H1 (cell line): ENCODE results near the gene C3orf85. TPM values are rescaled to one million over a fixed set of nuclear protein-coding genes. Genes with fewer than 3 reads are reported as not detected.
A peak's percentile ranks its signal among the peaks of the same experiment; 100 is the strongest.

Experiments used
- CTCF ChIA-PET: fragments of 300-600 bp; sonication (Branson Sonifier 250); formaldehyde crosslinking; loops from one replicate; lab custom pipeline; 2021; ENCODE audit not compliant: partially characterized antibody; lab: Charles Lee
- POLR2A ChIA-PET: fragments of 300-600 bp; sonication (Branson Sonifier 250); formaldehyde crosslinking; loops from one replicate; lab custom pipeline; 2021; ENCODE audit warnings: inconsistent platforms; ENCODE audit not compliant: partially characterized antibody; lab: Charles Lee
- DNase-seq, 2 experiments: peaks; one replicate each; pipeline versions ENCODE4 v3.0.0 to v3.0.0-alpha.2; 2010 to 2022; ENCODE audit warnings: low spot score in 2 of 2, low read depth in 1 of 2, mixed read lengths in 1 of 2
- FAIRE-seq: peaks from 2 replicates; lab custom pipeline; 2011; peaks lifted over from hg19 to GRCh38; lab: Jason Lieb, UNC
- H2AFZ ChIP-seq: 2 replicates; pipeline ENCODE4 v1.8.1; 2012; ENCODE audit warnings: low read length, inconsistent platforms
- H2AK5ac ChIP-seq: 2 replicates; pipeline ENCODE4 v1.6.1; 2013; ENCODE audit warnings: low read depth, low read length
- H2BK120ac ChIP-seq: replicated peaks from 2 replicates; pipeline ENCODE3; 2013; ENCODE audit warnings: low read depth, low read length, inconsistent platforms
- H2BK12ac ChIP-seq: 2 replicates; pipeline ENCODE4 v1.6.1; 2013; ENCODE audit warnings: low read depth, low read length
- H2BK15ac ChIP-seq: 2 replicates; pipeline ENCODE4 v1.6.1; 2013; ENCODE audit warnings: low read length
- H2BK20ac ChIP-seq: 2 replicates; pipeline ENCODE4 v1.6.1; 2013; ENCODE audit warnings: low read length
- H2BK5ac ChIP-seq: 2 replicates; pipeline ENCODE4 v1.6.1; 2013; ENCODE audit warnings: low read depth, low read length
- H3K14ac ChIP-seq: 2 replicates; pipeline ENCODE4 v1.6.1; 2013; ENCODE audit warnings: inconsistent platforms; ENCODE audit not compliant: insufficient read length
- H3K18ac ChIP-seq: 2 replicates; pipeline ENCODE4 v1.6.1; 2013; ENCODE audit warnings: low read length; ENCODE audit errors: extremely low read depth
- H3K23ac ChIP-seq: 2 replicates; pipeline ENCODE4 v1.6.1; 2013; ENCODE audit warnings: inconsistent platforms; ENCODE audit not compliant: insufficient read length
- H3K23me2 ChIP-seq: 2 replicates; pipeline ENCODE4 v1.6.1; 2013; ENCODE audit warnings: low read depth, low read length
- H3K27ac ChIP-seq: 2 replicates; pipeline ENCODE4 v1.6.1; 2011; ENCODE audit warnings: low read depth, low read length, inconsistent platforms
- H3K27me3 ChIP-seq, 4 experiments: replicated peaks in 1 of 4; 1 replicate in 1 of 4; 2 replicates in 3 of 4; pipeline versions ENCODE4 v1.6.1 to v1.8.1; 2011 to 2013; ENCODE audit warnings: low read length in 3 of 4, mild to moderate bottlenecking in 3 of 4, inconsistent platforms in 2 of 4, mixed read lengths in 2 of 4, moderate library complexity in 1 of 4; ENCODE audit not compliant: control insufficient read depth in 3 of 4, insufficient read depth in 3 of 4; ENCODE audit errors: extremely low read depth in 1 of 4
- H3K36me3 ChIP-seq, 4 experiments: 2 replicates each; pipeline versions ENCODE4 v1.6.1 to v1.8.1; 2011 to 2013; ENCODE audit warnings: mild to moderate bottlenecking in 4 of 4, low read length in 3 of 4, moderate library complexity in 2 of 4, control low read depth in 1 of 4, inconsistent platforms in 1 of 4; ENCODE audit not compliant: insufficient read depth in 4 of 4, control insufficient read depth in 2 of 4
- H3K4ac ChIP-seq: replicated peaks from 2 replicates; pipeline ENCODE3; 2013; ENCODE audit warnings: low read length, low read depth, mixed read lengths, inconsistent platforms; ENCODE audit not compliant: insufficient read length
- H3K4me1 ChIP-seq, 4 experiments: replicated peaks in 1 of 4; 1 replicate in 1 of 4; 2 replicates in 3 of 4; pipeline versions ENCODE4 v1.6.1 to v1.8.1; 2011 to 2013; ENCODE audit warnings: low read length in 3 of 4, inconsistent platforms in 2 of 4, mixed read lengths in 1 of 4; ENCODE audit not compliant: insufficient read depth in 4 of 4, control insufficient read depth in 3 of 4
- H3K4me2 ChIP-seq, 2 experiments: 2 replicates each; pipeline versions ENCODE4 v1.6.1 to v1.8.1; 2011 to 2013; ENCODE audit warnings: low read depth in 2 of 2, low read length in 2 of 2, control low read depth in 1 of 2, inconsistent platforms in 1 of 2, mild to moderate bottlenecking in 1 of 2; ENCODE audit not compliant: insufficient read depth in 1 of 2
- H3K4me3 ChIP-seq, 4 experiments: fragments of 200-600, 300-600 bp in 1 of 4; sonication (generic), shearing (Covaris generic), sonication (Bioruptor Twin) in 1 of 4; 2 replicates each; pipeline versions ENCODE4 v1.5.1 to v1.8.1; 2011 to 2016; ENCODE audit warnings: low read length in 4 of 4, low read depth in 3 of 4, control low read depth in 2 of 4, inconsistent platforms in 2 of 4, mild to moderate bottlenecking in 2 of 4, mixed read lengths in 1 of 4, moderate library complexity in 1 of 4; ENCODE audit not compliant: insufficient read depth in 2 of 4; ENCODE audit errors: extremely low read depth in 1 of 4
- H3K56ac ChIP-seq: replicated peaks from 2 replicates; pipeline ENCODE3; 2013; ENCODE audit warnings: low read depth, mild to moderate bottlenecking, mixed read lengths, low read length, inconsistent platforms; ENCODE audit not compliant: insufficient read length
- H3K79me1 ChIP-seq: 2 replicates; pipeline ENCODE4 v1.6.1; 2013; ENCODE audit warnings: low read depth, low read length, control low read depth
- H3K79me2 ChIP-seq, 2 experiments: 2 replicates each; pipeline versions ENCODE4 v1.6.1 to v1.8.1; 2012 to 2013; ENCODE audit warnings: low read length in 2 of 2, mild to moderate bottlenecking in 2 of 2, inconsistent platforms in 1 of 2; ENCODE audit not compliant: insufficient read depth in 2 of 2, control insufficient read depth in 1 of 2
- H3K9ac ChIP-seq, 4 experiments: replicated peaks in 1 of 4; 1 replicate in 1 of 4; 2 replicates in 3 of 4; pipeline versions ENCODE4 v1.6.1 to v1.8.1; 2011 to 2013; ENCODE audit warnings: low read depth in 3 of 4, low read length in 3 of 4, control low read depth in 2 of 4, mild to moderate bottlenecking in 2 of 4, moderate library complexity in 2 of 4, inconsistent platforms in 1 of 4; ENCODE audit errors: extremely low read depth in 1 of 4
- H3K9me3 ChIP-seq, 2 experiments: 2 replicates each; pipeline versions ENCODE4 v1.6.1 to v1.8.1; 2012 to 2013; ENCODE audit warnings: mild to moderate bottlenecking in 2 of 2, moderate library complexity in 2 of 2, control low read depth in 1 of 2, inconsistent platforms in 1 of 2, low read depth in 1 of 2, low read length in 1 of 2, mixed read lengths in 1 of 2; ENCODE audit not compliant: insufficient read depth in 2 of 2
- H4K20me1 ChIP-seq, 2 experiments: replicated peaks in 1 of 2; 2 replicates each; pipeline versions ENCODE3 to v1.8.1; 2011 to 2013; ENCODE audit warnings: inconsistent platforms in 2 of 2, low read length in 2 of 2, mild to moderate bottlenecking in 1 of 2; ENCODE audit not compliant: insufficient read depth in 2 of 2, control insufficient read depth in 1 of 2
- H4K5ac ChIP-seq: 2 replicates; pipeline ENCODE4 v1.6.1; 2013; ENCODE audit warnings: low read length, low read depth, mixed read lengths, inconsistent platforms; ENCODE audit not compliant: insufficient read length
- H4K8ac ChIP-seq: 2 replicates; pipeline ENCODE4 v1.8.0; 2013; ENCODE audit warnings: mild to moderate bottlenecking, moderate library complexity, low read length, inconsistent platforms; ENCODE audit not compliant: insufficient read depth; ENCODE audit errors: extremely low read depth
- H4K91ac ChIP-seq: replicated peaks from 2 replicates; pipeline ENCODE3; 2013; ENCODE audit warnings: low read length, mixed read lengths, inconsistent platforms; ENCODE audit not compliant: insufficient read length
- WGBS, 2 experiments: shearing (Covaris generic) in 1 of 2; methylation state at CpG; one replicate each; pipeline versions ENCODE4 v1.1.6 to v1.1.7; 2013 to 2015; ENCODE audit warnings: low lambda C conversion rate in 2 of 2, mixed read lengths in 2 of 2, inconsistent platforms in 1 of 2, low coverage in 1 of 2, missing lambda C conversion rate in 1 of 2; ENCODE audit not compliant: insufficient replicate concordance in 2 of 2, insufficient coverage in 1 of 2, insufficient read length in 1 of 2; ENCODE audit errors: extremely low coverage in 1 of 2, missing lambda C conversion rate in 1 of 2; 5-methylcytosine and 5-hydroxymethylcytosine counted together
- polyA plus RNA-seq, 7 experiments: library from polyadenylated mRNA; depleted of rRNA in 3 of 7; stranded (reverse) in 5 of 7; unstranded in 2 of 7; fragments of >200 nt in 5 of 7; fragments of 200-250 nt in 2 of 7; gene quantifications; 1 replicate in 5 of 7; 2 replicates in 1 of 7; 4 replicates in 1 of 7; pipeline versions ENCODE4 v1.2.1 to v1.2.3, GENCODE V29; 2011 to 2013; ENCODE audit warnings: missing spikeins in 2 of 7, mixed read lengths in 2 of 7
- total RNA-seq: library from RNA; stranded (reverse); fragmentation: NEBNext Ultra II Directional; extraction: Animal tissue kit (Norgen Biotek cat#: 25700); gene quantifications from 2 replicates; pipeline ENCODE4 v1.2.1, GENCODE V29; 2021

Gene C3orf85
- total and polyA plus RNA-seq, 2 of the 8 experiments (the other 6 are each of a cell fraction or from before 2014, with no cell fraction given) = not detected

GRCh38 chr3:109188741-109189140 is 52.2 kb downstream of the C3orf85 start:
- Histone ChIP-seq H4K91ac (no peak overlapping the region), H3K18ac (no peak overlapping the region), H3K4ac (no peak overlapping the region), H2BK5ac (no peak overlapping the region), H2BK120ac (no peak overlapping the region), H3K23ac (no peak overlapping the region), H3K14ac (no peak overlapping the region), H2AFZ (no peak overlapping the region), H2BK15ac (no peak overlapping the region), H3K23me2 (no peaks in the 10 kb centered on the region; the same call in 1 of the 2 replicates), H3K9ac (no peak overlapping the region), H2BK20ac (no peak overlapping the region), H3K27me3 (no peaks in the 10 kb centered on the region), H3K79me1 (no peaks in the 10 kb centered on the region), H3K4me3 (no peak overlapping the region), H3K56ac (no peak overlapping the region), H3K27ac (no peak overlapping the region), H2BK12ac (no peak overlapping the region), H3K79me2 (no peaks in the 10 kb centered on the region), H4K20me1 (no peaks in the 10 kb centered on the region), H3K4me1 (peaks cover 0 to 5% (median 1%) of the 10 kb centered on the region in 4 experiments; a peak in 3 of 7 replicates), H3K4me2 (no peak overlapping the region), H3K9me3 (no peaks in the 10 kb centered on the region), H2AK5ac (no peak overlapping the region), H4K8ac (0 out of 2 replicates have a peak overlapping the region, but pooled peaks have one; percentile 12), H4K5ac (no peak overlapping the region), H3K36me3 (no peaks in the 10 kb centered on the region)
- DNase-seq (no peak), FAIRE-seq (no peak)
- 91% methylated on average over 6 of the region's 6 CpGs; no CpG with 5 or more reads in 1 of the 2 experiments for WGBS, 2 experiments
- CTCF ChIA-PET = interaction anchor here (0.8 to 1.0 kb wide), 2 partner anchors 11 to 12 kb away, joined by 3 read pairs; no protein-coding TSS in a partner anchor
- POLR2A ChIA-PET = interaction anchor here (0.6 to 1.1 kb wide), 2 partner anchors 29 to 43 kb away, joined by 3 to 4 read pairs; no protein-coding TSS in a partner anchor
